Measurements from ENCODE around the gene MED31.
A peak's percentile ranks its signal among the peaks of the same experiment; 100 is the strongest.
"Not testable (repeated sequence)": the region's sequence is repeated elsewhere in the genome, so short reads cannot be mapped to it uniquely, and the experiment has no call there.

MED31 gene

GRCh38 chr17:6651354-6651918 lies at the start of gene MED31, which contains the start of gene C17orf100:
Gene MED31, minus strand, starts transcription at chr17:6651605. Its CDS starts 77 bp downstream, at chr17:6651528.
Gene C17orf100, plus strand, starts transcription at chr17:6651762. Its CDS starts 152 bp downstream, at chr17:6651914.
- DNase-seq: peak; percentile 96 to 97

- DNase-seq: no peak
Observed at GRCh38 chr17:6700948-6701307, 49.5 kb upstream of the MED31 start.

GRCh38 chr17:6699997-6700947 lies 48.9 kb upstream of the MED31 start:
- DNase-seq: no peak

GRCh38 chr17:6698004-6698403 lies 46.6 kb upstream of the MED31 start:
- no peak for DNase-seq

GRCh38 chr17:6696906-6697305 lies 45.5 kb upstream of the MED31 start:
- DNase-seq: no peak

- no peak for DNase-seq
Observed at GRCh38 chr17:6695565-6695964, 44.2 kb upstream of the MED31 start.

- no peak for DNase-seq
Observed at GRCh38 chr17:6695051-6695450, 43.6 kb upstream of the MED31 start.

- DNase-seq: not testable (repeated sequence)
Observed at GRCh38 chr17:6691958-6692357, 40.6 kb upstream of the MED31 start.

GRCh38 chr17:6691546-6691945 lies 40.1 kb upstream of the MED31 start:
- no peak for DNase-seq

GRCh38 chr17:6690641-6691040 lies 39.2 kb upstream of the MED31 start:
- DNase-seq: no peak

GRCh38 chr17:6688944-6689343 lies 37.5 kb upstream of the MED31 start:
- no peak for DNase-seq

GRCh38 chr17:6686026-6686425 lies 34.6 kb upstream of the MED31 start:
- DNase-seq: no peak

- no peak for DNase-seq
Observed at GRCh38 chr17:6684881-6685767, 33.7 kb upstream of the MED31 start.

GRCh38 chr17:6684460-6684783 lies 33.0 kb upstream of the MED31 start:
- DNase-seq: no peak

- no peak for DNase-seq
Observed at GRCh38 chr17:6683730-6684459, 32.5 kb upstream of the MED31 start.

GRCh38 chr17:6683081-6683684 lies 31.8 kb upstream of the MED31 start:
- DNase-seq: no peak

GRCh38 chr17:6682339-6682738 lies 30.9 kb upstream of the MED31 start:
- no peak for DNase-seq

GRCh38 chr17:6681671-6682070 lies 30.3 kb upstream of the MED31 start:
- no peak for DNase-seq

- no peak for DNase-seq
Observed at GRCh38 chr17:6681176-6681575, 29.8 kb upstream of the MED31 start.

- no peak for DNase-seq
Observed at GRCh38 chr17:6679241-6679640, 27.8 kb upstream of the MED31 start.

GRCh38 chr17:6677946-6678345 lies 26.5 kb upstream of the MED31 start:
- DNase-seq: no peak

- DNase-seq: no peak
Observed at GRCh38 chr17:6677158-6677831, 25.9 kb upstream of the MED31 start.

Measured in CD4-positive, alpha-beta T cell treated with Interleukin-1 beta for 1 hour (primary cell).